HG03280 (cell line): ENCODE data around the gene CDHR3.

Experiments
- ATAC-seq: cut with Tn5 transposase; IDR thresholded peaks from one replicate; pipeline ENCODE4 v1.9.1; 2021; ENCODE audit warnings: mild to moderate bottlenecking, moderate library complexity; ENCODE audit not compliant: unreplicated experiment

CDHR3 gene

GRCh38 chr7:106021151-106022067 lies 58.3 kb downstream of the CDHR3 start:
- no peak for ATAC-seq

GRCh38 chr7:106022193-106022821 lies 59.2 kb downstream of the CDHR3 start:
- no peak for ATAC-seq

- ATAC-seq = no peak
Measured at GRCh38 chr7:106023369-106024322, 60.6 kb downstream of the CDHR3 start.

- no peak for ATAC-seq
Measured at GRCh38 chr7:106026101-106026500, 63.0 kb downstream of the CDHR3 start.

- ATAC-seq = no peak
Measured at GRCh38 chr7:106029451-106029850, 66.4 kb downstream of the CDHR3 start.

GRCh38 chr7:106029941-106030340 lies 66.9 kb downstream of the CDHR3 start:
- ATAC-seq = no peak

GRCh38 chr7:106031300-106032035 lies 68.4 kb downstream of the CDHR3 start:
- no peak for ATAC-seq

GRCh38 chr7:106032295-106032694 lies 69.2 kb downstream of the CDHR3 start:
- ATAC-seq = no peak

- no peak for ATAC-seq
Measured at GRCh38 chr7:106033735-106034134, 70.7 kb downstream of the CDHR3 start.

- ATAC-seq = no peak
Measured at GRCh38 chr7:106034383-106034782, 71.3 kb downstream of the CDHR3 start.

- ATAC-seq = no peak
Measured at GRCh38 chr7:106035568-106035967, 72.5 kb downstream of the CDHR3 start.

- no peak for ATAC-seq
Measured at GRCh38 chr7:106036004-106036403, 72.9 kb downstream of the CDHR3 start.

GRCh38 chr7:106037489-106038176 lies 74.6 kb downstream of the CDHR3 start:
- no peak for ATAC-seq

- no peak for ATAC-seq
Measured at GRCh38 chr7:106038289-106038688, 75.2 kb downstream of the CDHR3 start.

GRCh38 chr7:106038916-106039315 lies 75.9 kb downstream of the CDHR3 start:
- no peak for ATAC-seq

- no peak for ATAC-seq
Measured at GRCh38 chr7:106039486-106040060, 76.5 kb downstream of the CDHR3 start.

GRCh38 chr7:106041140-106041717 lies 78.2 kb downstream of the CDHR3 start:
- ATAC-seq = no peak

GRCh38 chr7:106042196-106042611 lies 79.1 kb downstream of the CDHR3 start:
- ATAC-seq = no peak

- no peak for ATAC-seq
Measured at GRCh38 chr7:106045139-106045538, 82.1 kb downstream of the CDHR3 start.
